ENCODE measurements around the gene ZNF804A.

- no peak for TF ChIP-seq CTCF (IDR thresholded peaks at IDR 0.05)
- TF ChIP-seq POLR2A (IDR thresholded peaks at IDR 0.05): no peak
Measured at GRCh38 chr2:184599872-184600222, 1.5 kb downstream of the ZNF804A start.

Data from lower leg skin (tissue), 3 donors.